H54 (cell line): ENCODE data around the gene ADAMTS12.

Experiments used
- DNase-seq: peaks from one replicate; pipeline ENCODE4 v3.0.0; 2011; ENCODE audit warnings: low spot score, mixed read lengths; ENCODE audit not compliant: insufficient read length
- FAIRE-seq: peaks from 3 replicates; lab custom pipeline; 2011; peaks lifted over from hg19 to GRCh38; lab: Jason Lieb, UNC
- POLR2A ChIP-seq: IDR thresholded peaks from 2 replicates; pipeline ENCODE4 v1.6.1; 2011; ENCODE audit warnings: low read depth, mild to moderate bottlenecking, low read length

The ADAMTS12 gene, protein sequence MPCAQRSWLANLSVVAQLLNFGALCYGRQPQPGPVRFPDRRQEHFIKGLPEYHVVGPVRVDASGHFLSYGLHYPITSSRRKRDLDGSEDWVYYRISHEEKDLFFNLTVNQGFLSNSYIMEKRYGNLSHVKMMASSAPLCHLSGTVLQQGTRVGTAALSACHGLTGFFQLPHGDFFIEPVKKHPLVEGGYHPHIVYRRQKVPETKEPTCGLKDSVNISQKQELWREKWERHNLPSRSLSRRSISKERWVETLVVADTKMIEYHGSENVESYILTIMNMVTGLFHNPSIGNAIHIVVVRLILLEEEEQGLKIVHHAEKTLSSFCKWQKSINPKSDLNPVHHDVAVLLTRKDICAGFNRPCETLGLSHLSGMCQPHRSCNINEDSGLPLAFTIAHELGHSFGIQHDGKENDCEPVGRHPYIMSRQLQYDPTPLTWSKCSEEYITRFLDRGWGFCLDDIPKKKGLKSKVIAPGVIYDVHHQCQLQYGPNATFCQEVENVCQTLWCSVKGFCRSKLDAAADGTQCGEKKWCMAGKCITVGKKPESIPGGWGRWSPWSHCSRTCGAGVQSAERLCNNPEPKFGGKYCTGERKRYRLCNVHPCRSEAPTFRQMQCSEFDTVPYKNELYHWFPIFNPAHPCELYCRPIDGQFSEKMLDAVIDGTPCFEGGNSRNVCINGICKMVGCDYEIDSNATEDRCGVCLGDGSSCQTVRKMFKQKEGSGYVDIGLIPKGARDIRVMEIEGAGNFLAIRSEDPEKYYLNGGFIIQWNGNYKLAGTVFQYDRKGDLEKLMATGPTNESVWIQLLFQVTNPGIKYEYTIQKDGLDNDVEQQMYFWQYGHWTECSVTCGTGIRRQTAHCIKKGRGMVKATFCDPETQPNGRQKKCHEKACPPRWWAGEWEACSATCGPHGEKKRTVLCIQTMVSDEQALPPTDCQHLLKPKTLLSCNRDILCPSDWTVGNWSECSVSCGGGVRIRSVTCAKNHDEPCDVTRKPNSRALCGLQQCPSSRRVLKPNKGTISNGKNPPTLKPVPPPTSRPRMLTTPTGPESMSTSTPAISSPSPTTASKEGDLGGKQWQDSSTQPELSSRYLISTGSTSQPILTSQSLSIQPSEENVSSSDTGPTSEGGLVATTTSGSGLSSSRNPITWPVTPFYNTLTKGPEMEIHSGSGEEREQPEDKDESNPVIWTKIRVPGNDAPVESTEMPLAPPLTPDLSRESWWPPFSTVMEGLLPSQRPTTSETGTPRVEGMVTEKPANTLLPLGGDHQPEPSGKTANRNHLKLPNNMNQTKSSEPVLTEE (N-terminal part only)

DNA sequence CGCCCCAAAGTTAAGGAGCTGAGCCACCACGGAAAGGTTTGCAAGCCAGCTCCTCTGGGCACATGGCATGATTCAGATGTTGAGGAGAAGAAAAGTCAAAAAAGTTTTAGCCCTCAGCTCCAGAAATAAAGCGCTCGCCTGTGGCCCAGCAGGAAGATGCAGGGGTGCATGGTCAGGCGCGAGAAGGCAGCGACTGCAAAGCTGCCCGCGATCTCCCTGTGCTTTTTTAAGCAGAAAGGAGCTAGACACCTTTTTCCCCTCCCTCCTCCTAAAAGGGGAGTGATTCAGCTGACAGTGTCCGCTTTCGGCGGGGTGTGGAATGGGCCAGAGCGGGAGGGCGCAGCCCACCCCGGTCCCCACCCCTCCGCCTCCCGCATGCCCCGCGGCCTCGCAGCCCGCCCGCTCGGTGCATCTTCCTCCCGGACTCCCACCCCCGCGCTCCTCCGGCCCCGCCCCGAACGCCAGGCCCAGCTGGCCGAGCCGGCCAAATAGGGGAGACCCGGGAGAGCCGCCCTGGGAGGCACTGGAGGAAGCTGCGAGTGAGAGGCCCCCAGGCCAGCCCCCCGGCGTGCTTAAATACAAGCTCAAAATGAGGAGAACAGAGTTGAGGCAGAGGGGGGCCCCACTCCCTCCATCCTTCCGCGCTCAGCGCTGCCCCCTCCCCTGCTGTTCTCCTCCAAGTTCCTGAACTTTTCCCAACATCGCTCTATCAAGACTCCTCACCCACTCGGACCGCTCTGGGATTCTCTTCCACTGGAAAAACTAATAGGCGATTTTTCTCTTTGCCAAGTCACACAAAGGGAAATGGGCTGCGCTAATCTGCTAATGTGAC lies at the start of gene ADAMTS12:
Gene ADAMTS12 (minus strand): TSS at position 203 of the 832 bp plus-strand sequence. CDS start 134 bp downstream, at position 69.
- no peak for FAIRE-seq
- DNase-seq = peak; percentile 52
- 0 out of 2 replicates have a peak, but pooled peaks have one; percentile 2 for TF ChIP-seq POLR2A

DNA sequence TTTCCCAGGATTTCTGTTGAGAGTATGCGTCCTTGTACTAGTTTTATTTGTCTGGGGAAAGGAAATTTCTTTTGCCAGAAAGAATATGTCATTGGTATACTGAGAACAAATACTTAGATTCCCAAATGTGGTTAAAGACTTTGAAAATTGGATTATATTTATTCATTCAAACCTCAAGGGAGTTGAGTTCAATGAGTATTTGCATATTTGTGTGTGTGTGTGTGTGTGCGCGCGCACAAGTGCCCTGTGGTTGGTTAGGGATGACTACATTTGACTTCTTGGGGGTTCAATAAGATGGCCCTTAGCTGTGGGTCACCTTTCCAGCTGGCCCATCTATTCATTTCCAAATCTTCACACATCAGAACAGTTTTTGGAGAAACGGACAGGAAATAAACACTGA lies 49.3 kb upstream of the ADAMTS12 start:
- FAIRE-seq = no peak
- no peak for TF ChIP-seq POLR2A
- DNase-seq = no peak

DNA sequence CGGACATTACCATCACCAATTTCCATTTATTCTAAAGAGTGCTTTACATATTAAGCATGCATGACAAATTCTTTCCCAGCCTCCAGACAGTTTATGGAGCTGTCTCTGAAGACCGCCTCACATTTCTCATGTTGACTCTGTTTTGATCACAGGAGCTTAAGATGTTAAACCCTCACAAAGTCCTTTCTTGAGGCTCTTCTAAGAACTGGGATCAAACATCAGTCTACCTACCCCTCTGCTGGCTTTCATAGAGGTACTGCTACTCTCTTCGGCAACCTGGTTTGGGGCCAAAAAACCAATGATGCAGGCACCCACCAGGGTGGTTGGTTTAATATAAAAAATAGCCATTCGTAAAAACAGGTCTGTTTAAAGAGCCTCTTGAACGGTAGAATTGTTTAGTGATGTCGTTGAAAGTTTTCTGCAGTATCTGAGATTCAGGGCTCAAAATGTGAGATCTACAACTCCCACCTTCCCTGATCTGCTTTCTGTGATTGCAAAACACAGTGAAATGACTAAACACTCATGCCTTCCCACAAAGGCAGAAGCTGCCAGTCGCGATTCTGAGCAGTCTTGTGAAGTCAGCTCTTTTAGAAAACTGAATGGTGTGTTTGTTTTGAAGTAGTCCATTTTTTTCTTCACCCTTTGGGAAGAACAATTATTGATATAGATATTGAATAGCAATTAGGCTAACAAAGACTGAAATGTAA lies 47.9 kb upstream of the ADAMTS12 start:
- DNase-seq (peak; percentile 52), FAIRE-seq (no peak)
- TF ChIP-seq POLR2A = no peak

DNA sequence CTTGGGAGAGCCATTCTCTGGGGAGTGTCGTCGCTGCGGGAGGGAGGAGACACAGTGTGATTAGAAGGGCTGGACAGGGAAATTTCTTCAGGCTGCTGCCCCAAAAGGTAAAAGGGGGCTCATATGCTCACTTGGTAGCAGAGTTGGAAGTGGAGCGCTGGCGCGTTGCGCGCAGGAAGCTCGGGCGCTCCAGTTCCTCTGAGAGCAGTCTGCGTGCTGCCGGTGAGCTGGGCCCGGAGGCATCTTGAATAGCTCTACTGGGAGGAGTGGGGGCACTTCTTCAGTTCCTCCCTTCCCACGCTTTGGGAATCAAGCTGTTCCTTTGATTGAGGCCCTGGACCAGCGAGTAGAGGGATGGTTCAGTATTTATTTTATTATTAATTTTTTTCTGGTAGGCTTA lies 47.1 kb upstream of the ADAMTS12 start:
- FAIRE-seq = no peak

DNA sequence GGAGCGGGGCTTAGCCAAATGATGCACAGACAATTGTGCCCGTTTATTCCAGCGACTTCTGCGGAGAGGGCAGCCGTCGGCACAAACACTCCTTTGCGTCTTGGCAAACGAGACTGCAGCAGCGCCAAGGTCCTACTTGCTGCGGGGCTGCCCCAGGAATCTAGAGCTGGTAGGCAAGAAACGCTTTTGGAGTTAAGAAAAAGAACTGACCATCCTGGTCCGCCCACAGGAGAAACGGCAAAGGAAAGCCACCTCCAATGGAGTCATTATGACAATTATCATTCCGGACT lies 46.7 kb upstream of the ADAMTS12 start:
- no peak for FAIRE-seq

More for the DNA sequence above, 47.1 kb upstream of the ADAMTS12 start:
- no peak for TF ChIP-seq POLR2A
- DNase-seq = no peak

DNA sequence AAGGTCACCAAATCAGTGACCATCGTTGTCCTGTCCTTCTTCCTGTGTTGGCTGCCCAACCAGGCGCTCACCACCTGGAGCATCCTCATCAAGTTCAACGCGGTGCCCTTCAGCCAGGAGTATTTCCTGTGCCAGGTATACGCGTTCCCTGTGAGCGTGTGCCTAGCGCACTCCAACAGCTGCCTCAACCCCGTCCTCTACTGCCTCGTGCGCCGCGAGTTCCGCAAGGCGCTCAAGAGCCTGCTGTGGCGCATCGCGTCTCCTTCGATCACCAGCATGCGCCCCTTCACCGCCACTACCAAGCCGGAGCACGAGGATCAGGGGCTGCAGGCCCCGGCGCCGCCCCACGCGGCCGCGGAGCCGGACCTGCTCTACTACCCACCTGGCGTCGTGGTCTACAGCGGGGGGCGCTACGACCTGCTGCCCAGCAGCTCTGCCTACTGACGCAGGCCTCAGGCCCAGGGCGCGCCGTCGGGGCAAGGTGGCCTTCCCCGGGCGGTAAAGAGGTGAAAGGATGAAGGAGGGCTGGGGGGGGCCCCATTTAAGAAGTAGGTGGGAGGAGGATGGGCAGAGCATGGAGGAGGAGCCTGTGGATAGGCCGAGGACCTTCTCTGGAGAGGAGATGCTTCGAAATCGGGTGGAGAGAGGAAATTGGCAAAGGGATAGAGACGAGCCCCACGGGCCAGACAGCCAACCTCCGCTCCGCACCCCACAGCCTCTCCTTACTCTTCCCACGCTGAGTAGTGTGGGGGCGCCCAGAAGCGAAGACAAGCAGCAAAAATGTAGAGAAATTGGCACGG lies 46.1 kb upstream of the ADAMTS12 start:
- DNase-seq (no peak), FAIRE-seq (no peak)
- no peak for TF ChIP-seq POLR2A

More for the DNA sequence above, 46.7 kb upstream of the ADAMTS12 start:
- DNase-seq = no peak
- TF ChIP-seq POLR2A = no peak

DNA sequence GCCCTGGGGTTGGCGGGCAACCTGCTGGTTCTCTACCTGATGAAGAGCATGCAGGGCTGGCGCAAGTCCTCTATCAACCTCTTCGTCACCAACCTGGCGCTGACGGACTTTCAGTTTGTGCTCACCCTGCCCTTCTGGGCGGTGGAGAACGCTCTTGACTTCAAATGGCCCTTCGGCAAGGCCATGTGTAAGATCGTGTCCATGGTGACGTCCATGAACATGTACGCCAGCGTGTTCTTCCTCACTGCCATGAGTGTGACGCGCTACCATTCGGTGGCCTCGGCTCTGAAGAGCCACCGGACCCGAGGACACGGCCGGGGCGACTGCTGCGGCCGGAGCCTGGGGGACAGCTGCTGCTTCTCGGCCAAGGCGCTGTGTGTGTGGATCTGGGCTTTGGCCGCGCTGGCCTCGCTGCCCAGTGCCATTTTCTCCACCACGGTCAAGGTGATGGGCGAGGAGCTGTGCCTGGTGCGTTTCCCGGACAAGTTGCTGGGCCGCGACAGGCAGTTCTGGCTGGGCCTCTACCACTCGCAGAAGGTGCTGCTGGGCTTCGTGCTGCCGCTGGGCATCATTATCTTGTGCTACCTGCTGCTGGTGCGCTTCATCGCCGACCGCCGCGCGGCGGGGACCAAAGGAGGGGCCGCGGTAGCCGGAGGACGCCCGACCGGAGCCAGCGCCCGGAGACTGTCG lies 45.4 kb upstream of the ADAMTS12 start:
- FAIRE-seq (no peak), DNase-seq (no peak)
- no peak for TF ChIP-seq POLR2A

DNA sequence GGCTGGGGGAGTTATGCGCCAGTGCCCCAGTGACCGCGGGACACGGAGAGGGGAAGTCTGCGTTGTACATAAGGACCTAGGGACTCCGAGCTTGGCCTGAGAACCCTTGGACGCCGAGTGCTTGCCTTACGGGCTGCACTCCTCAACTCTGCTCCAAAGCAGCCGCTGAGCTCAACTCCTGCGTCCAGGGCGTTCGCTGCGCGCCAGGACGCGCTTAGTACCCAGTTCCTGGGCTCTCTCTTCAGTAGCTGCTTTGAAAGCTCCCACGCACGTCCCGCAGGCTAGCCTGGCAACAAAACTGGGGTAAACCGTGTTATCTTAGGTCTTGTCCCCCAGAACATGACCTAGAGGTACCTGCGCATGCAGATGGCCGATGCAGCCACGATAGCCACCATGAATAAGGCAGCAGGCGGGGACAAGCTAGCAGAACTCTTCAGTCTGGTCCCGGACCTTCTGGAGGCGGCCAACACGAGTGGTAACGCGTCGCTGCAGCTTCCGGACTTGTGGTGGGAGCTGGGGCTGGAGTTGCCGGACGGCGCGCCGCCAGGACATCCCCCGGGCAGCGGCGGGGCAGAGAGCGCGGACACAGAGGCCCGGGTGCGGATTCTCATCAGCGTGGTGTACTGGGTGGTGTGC lies 44.7 kb upstream of the ADAMTS12 start, which contains the start of gene RXFP3:
Gene RXFP3 (plus strand): TSS at position 6 of the 636 bp plus-strand sequence. CDS start 355 bp downstream, at position 361.
- DNase-seq = no peak
- TF ChIP-seq POLR2A = no peak
- no peak for FAIRE-seq

DNA sequence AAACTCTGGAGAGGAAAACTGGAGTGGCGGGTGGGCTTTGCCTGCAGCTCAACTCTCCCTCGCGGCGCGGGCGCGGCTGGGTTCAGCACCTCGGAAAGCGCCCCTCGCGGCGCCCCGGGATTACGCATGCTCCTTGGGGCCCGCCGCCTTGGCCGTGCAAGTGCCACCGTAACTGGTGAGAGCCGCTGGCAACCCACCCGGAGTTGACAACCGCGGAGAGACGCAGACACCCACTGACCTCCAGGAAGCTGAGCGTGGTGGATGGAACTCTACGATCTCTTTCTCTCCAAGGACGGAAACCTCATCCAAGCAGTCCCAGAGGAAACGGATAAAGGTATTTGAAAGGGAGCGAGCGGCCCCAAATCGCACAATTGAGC lies 44.2 kb upstream of the ADAMTS12 start:
- TF ChIP-seq POLR2A = no peak
- no peak for FAIRE-seq
- no peak for DNase-seq

DNA sequence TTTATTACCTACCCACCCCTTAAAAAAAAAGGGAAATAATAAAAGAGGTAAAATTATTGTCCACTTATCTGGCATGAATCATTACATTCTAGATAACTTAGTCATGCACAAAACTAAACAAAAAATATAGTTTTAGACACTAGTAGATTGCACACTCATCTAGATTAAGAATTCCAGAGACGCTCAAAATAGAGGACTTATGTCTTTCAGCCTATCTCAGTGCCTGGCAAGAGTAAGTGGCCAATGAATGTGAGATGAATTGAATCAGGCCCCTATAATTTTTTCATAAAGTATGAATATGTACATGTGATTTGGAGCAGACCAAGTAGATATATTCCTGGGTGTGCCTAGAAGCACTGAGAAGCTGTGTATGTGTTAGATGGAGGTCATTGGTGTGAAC lies 42.4 kb upstream of the ADAMTS12 start:
- FAIRE-seq = peak; percentile 15
- no peak for TF ChIP-seq POLR2A
- DNase-seq = no peak

DNA sequence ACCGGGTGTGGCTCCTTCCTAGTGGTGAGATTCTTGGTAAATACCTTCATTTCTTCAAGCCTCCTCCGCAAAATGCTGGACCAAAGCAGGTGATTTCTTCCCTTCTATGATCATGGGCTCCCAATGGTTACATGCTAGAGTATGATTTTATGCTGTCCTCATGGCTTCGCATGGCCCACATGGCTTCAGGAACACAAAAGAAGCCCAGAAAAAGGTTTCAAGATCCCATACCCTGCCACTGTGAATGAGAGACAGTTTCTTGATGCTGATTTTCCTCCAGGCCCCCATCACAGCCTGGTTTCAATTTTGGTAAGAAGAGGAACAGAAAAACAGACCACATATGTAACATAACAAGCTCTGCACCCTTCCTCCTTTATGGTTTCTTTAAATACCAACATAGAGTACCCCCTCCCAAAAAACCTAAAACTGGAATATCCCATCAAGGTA lies 42.0 kb upstream of the ADAMTS12 start:
- DNase-seq (no peak), FAIRE-seq (no peak)
- no peak for TF ChIP-seq POLR2A
